ENCODE results near the gene TULP3.

DNA sequence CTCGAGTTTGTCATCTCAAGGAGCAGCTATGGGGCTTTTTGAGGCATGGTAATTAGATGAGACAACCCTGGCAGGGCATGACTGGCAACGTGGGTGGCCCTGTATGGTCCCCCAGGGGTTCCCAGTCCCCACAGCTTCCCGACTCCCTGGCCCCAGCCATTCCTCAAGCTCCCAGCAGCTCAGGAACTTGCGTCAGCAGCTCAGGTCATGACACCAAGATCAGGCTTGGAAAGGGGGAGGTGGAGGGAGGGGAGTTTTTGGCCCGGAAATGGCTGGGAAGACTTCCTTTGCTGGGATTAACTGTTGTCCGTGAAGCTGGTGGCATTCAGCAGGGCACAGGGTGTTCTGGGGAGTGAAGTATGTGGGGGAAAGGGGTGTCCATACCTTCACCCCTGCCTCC is 45.4 kb upstream of the TULP3 start:
- TF ChIP-seq POLR2A (IDR thresholded peaks at IDR 0.05): no peak
- TF ChIP-seq, protein P1, sequence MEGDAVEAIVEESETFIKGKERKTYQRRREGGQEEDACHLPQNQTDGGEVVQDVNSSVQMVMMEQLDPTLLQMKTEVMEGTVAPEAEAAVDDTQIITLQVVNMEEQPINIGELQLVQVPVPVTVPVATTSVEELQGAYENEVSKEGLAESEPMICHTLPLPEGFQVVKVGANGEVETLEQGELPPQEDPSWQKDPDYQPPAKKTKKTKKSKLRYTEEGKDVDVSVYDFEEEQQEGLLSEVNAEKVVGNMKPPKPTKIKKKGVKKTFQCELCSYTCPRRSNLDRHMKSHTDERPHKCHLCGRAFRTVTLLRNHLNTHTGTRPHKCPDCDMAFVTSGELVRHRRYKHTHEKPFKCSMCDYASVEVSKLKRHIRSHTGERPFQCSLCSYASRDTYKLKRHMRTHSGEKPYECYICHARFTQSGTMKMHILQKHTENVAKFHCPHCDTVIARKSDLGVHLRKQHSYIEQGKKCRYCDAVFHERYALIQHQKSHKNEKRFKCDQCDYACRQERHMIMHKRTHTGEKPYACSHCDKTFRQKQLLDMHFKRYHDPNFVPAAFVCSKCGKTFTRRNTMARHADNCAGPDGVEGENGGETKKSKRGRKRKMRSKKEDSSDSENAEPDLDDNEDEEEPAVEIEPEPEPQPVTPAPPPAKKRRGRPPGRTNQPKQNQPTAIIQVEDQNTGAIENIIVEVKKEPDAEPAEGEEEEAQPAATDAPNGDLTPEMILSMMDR (IDR thresholded peaks at IDR 0.05 in 8 of 11, conservative IDR thresholded peaks at IDR 0.05 in 3 of 11): no peak

All from spleen (tissue), 7 donors.